Esophagus squamous epithelium (tissue), 5 donors: ENCODE data around the gene PKP3. TPM values are rescaled to one million over a fixed set of nuclear protein-coding genes. Genes with fewer than 3 reads are reported as not detected.
"Not testable (repeated sequence)": the region's sequence is repeated elsewhere in the genome, so short reads cannot be mapped to it uniquely, and the experiment has no call there.

Source experiments
- DNase-seq: peaks from one replicate; lab custom pipeline; 2025; lab: John Stamatoyannopoulos, UW
- H3K27ac ChIP-seq, 4 donors: fragments of 200-600 bp; sonication (generic); one replicate each; pipeline ENCODE4 v1.5.1; 2016 to 2019; ENCODE audit warnings: mild to moderate bottlenecking in 1 of 4
- H3K27me3 ChIP-seq, 4 donors: fragments of 200-600 bp; sonication (generic); 1 replicate in 3 of 4; 2 replicates in 1 of 4; pipeline versions ENCODE4 v1.5.1 to v1.6.0; 2017 to 2021; ENCODE audit warnings: antibody characterized with exemption in 1 of 4
- H3K36me3 ChIP-seq, 3 donors: fragments of 200-600 bp; sonication (generic); one replicate each; pipeline ENCODE4 v1.5.1; 2016 to 2019
- H3K4me1 ChIP-seq, 3 donors: fragments of 200-600 bp; sonication (generic); one replicate each; pipeline ENCODE4 v1.5.1; 2017 to 2019
- H3K4me3 ChIP-seq, 4 donors: fragments of 200-600 bp; sonication (generic); 1 replicate in 3 of 4; 2 replicates in 1 of 4; pipeline ENCODE4 v1.5.1; 2016 to 2019; ENCODE audit warnings: mild to moderate bottlenecking in 2 of 4, moderate library complexity in 1 of 4
- H3K9me3 ChIP-seq, 3 donors: fragments of 200-600 bp; sonication (generic); one replicate each; pipeline ENCODE4 v1.5.1; 2016 to 2019
- CTCF ChIP-seq, 6 experiments: fragments of 450-650 bp in 4 of 6; fragments of 200-600 bp in 2 of 6; sonication (generic) in 2 of 6; IDR thresholded peaks; one replicate each; pipeline ENCODE4 v1.5.1; 2016 to 2019; ENCODE audit warnings: antibody characterized with exemption in 6 of 6, mild to moderate bottlenecking in 4 of 6, moderate library complexity in 4 of 6
- POLR2A ChIP-seq, 4 donors: fragments of 450-650 bp; IDR thresholded peaks; one replicate each; pipeline ENCODE4 v1.6.1; 2017; ENCODE audit warnings: antibody characterized with exemption in 4 of 4, mild to moderate bottlenecking in 4 of 4, moderate library complexity in 3 of 4
- WGBS, 2 donors: methylation state at CpG; one replicate each; pipeline ENCODE4 v1.1.5; 2018; 5-methylcytosine and 5-hydroxymethylcytosine counted together
- intact Hi-C: fragments of 100-400 bp; cut with DNase I; formaldehyde crosslinking; loops from one replicate; pipeline ENCODE4 v1.15.0; 2022
- total RNA-seq, 4 donors: library from RNA; depleted of rRNA; stranded (reverse); fragments of >200 nt; gene quantifications; one replicate each; pipeline ENCODE4 v1.1.0, GENCODE V29; 2016
- donor health status: DM: yes; HTN: yes; CAD: no.

PKP3 gene
- total RNA-seq, 4 donors from 2014 or later = 314 to 1,016 (median 520) TPM

- Histone ChIP-seq H3K9me3 (no peaks in the 10 kb centered on the region), H3K4me1 (peaks cover 15 to 54% (median 16%) of the 10 kb centered on the region in 3 donors), H3K27me3 (peaks cover 0 to under 1% (median 0%) of the 10 kb centered on the region in 4 donors), H3K27ac (no peak overlapping the region), H3K4me3 (no peak overlapping the region), H3K36me3 (peaks cover 0 to 14% (median 1%) of the 10 kb centered on the region in 3 donors)
- no peak for DNase-seq
- 76% methylated on average over 3 of the region's 18 CpGs; no CpG with 5 or more reads in 1 of the 2 donors for WGBS, 2 donors
- TF ChIP-seq CTCF (IDR thresholded peaks at IDR 0.05) = no peak
- no peak for TF ChIP-seq POLR2A (IDR thresholded peaks at IDR 0.05)
- intact Hi-C loops = no loop called here
These were observed 15.8 kb downstream of the PKP3 start for GRCh38 chr11:409600-410483.

- intact Hi-C loops, H3K9me3 ChIP-seq, H3K27me3 ChIP-seq, DNase-seq, H3K4me3 ChIP-seq, H3K36me3 ChIP-seq, H3K27ac ChIP-seq: not testable (repeated sequence)
- no CpG with 5 or more reads among the region's 13 CpGs for WGBS, 2 donors
- H3K4me1 ChIP-seq = peaks cover 17 to 54% (median 17%) of the 10 kb centered on the region in 3 donors
These were observed 16.7 kb downstream of the PKP3 start for GRCh38 chr11:410711-411110.

DNA sequence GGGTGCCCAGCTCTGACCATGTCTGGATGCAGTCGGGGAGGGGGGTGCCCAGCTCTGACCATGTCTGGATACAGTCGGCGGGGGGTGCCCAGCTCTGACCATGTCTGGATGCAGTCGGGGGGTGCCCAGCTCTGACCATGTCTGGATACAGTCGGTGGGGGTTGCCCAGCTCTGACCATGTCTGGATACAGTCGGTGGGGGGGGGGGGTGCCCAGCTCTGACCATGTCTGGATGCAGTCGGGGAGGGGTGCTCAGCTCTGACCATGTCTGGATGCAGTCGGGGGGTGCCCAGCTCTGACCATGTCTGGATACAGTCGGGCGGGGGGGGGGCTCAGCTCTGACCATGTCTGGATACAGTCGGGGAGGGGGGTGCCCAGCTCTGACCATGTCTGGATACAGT lies 17.5 kb downstream of the PKP3 start:
- H3K9me3 ChIP-seq, H3K4me3 ChIP-seq, H3K27ac ChIP-seq, DNase-seq, H3K36me3 ChIP-seq, intact Hi-C loops: not testable (repeated sequence)
- Histone ChIP-seq H3K27me3 (peaks cover 0 to 17% (median 0%) of the 10 kb centered on the region in 4 donors), H3K4me1 (peaks cover 16 to 54% (median 17%) of the 10 kb centered on the region in 3 donors)
- no CpG with 5 or more reads among the region's 11 CpGs for WGBS, 2 donors

DNA sequence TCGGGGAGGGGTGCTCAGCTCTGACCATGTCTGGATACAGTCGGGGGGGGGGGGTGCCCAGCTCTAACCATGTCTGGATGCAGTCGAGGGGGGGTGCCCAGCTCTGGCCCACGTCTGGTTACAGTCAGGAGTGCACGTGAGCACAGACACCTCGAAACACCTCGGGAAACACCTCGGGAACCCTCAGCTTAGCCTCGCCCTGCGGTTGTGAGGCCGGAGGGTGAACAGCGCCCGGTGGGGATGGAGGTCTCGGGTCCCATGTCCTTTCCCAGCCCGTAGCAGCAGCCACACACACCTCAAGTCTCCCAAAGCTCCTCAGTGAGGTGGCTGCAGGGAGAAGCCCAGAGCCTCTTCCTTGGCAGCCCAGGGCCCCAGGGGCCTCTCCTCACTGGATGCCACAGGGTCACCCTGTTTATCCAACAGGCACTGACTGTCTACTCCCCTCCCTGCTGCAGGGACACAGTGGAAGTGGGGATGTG lies 18.7 kb downstream of the PKP3 start:
- Histone ChIP-seq H3K27me3 (peaks cover 0 to 28% (median 0%) of the 10 kb centered on the region in 4 donors), H3K9me3 (no peaks in the 10 kb centered on the region), H3K36me3 (no peaks in the 10 kb centered on the region), H3K4me3 (no peak overlapping the region), H3K4me1 (peaks cover 17 to 56% (median 21%) of the 10 kb centered on the region in 3 donors), H3K27ac (no peak overlapping the region)
- DNase-seq = no peak
- intact Hi-C loops = no loop called here
- no CpG with 5 or more reads among the region's 15 CpGs for WGBS, 2 donors
- no peak for TF ChIP-seq CTCF (IDR thresholded peaks at IDR 0.05)

DNA sequence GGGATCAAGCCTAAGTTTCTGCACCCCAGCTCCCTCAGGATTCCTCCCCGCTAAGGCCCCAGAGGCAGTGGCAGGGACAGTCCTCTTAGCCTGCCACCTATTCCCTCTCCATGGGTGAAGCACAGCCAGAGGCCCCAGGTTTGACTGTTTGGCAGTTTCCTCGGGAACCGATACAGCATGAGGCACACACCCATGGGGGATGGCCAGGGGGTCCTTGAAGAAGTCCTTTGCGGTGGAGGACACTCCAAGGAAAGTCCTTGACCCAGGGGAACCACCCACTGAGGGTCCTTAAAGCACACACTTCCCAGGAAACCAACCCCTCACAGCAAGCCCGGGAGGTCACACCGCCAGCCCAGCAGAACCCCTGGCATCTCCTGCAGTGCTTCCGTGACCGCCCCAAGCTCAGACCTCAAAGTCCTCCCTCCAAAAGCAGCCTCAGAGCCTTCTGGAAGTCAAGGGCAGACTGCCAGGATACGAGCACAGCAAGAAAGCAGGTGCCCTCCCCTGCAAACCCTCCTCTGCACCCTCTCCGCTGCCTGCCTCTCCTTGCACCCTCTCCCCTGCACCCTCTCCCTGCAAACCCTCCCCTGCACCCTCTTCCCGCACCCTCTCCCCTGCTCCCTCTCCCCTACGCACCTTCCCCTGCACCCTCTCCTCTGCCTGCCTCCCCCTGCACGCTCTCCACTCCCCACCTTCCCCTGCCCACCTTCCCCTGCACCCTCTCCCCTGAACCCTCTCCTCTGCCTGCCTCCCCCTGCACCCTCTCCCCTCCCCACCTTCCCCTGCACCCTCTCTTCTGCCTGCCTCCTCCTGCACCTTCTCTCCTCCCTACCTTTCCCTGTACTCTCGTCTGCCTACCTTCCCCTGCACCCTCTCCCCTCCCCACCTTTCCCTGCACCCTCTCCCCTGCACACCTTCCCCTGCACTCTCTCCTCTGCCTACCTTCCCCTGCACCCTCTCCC lies 19.4 kb downstream of the PKP3 start:
- 48 to 52% methylated on average over 9 to 13 of the region's 14 CpGs for WGBS, 2 donors
- H3K27ac ChIP-seq = peak overlapping the region in 1 of 4 donors; percentile 1
- no peak for DNase-seq

More for the DNA sequence above, 19.4 kb downstream of the PKP3 start:
- Histone ChIP-seq H3K9me3 (no peaks in the 10 kb centered on the region), H3K36me3 (no peaks in the 10 kb centered on the region), H3K27me3 (peaks cover 0 to 36% (median 0%) of the 10 kb centered on the region in 4 donors), H3K4me1 (peaks cover 18 to 56% (median 21%) of the 10 kb centered on the region in 3 donors), H3K4me3 (peak overlapping the region in 2 of 4 donors; percentile 26 to 67)
- intact Hi-C loops = no loop called here
- TF ChIP-seq CTCF (IDR thresholded peaks at IDR 0.05) (no peak), POLR2A (IDR thresholded peaks at IDR 0.05) (no peak)
